ENCODE data around the gene FMO2. TPM values are rescaled to one million over a fixed set of nuclear protein-coding genes. Genes with fewer than 3 reads are reported as not detected.

Gene FMO2
- total RNA-seq, result not detected

DNA sequence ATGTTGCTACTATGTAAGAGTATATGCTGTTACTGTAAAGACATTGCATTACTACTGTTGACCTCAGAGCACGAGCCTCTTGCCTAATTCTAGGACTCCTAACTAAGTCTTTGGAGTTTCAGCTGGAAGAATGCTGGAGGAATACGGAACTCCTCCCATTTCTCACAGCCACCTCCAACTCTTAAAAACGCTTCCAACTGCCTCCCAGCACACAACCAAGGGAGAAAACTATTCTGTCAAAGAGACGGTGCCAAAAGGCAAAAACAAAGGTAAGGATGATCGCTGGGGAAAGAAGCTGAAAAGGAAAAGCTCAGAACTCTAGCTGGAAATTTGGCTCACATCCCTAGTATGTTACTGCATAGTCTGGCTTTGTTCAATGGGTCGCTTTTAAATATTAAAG is at the start of gene FMO2:
Gene FMO2, plus strand, starts transcription at position 210 of the 400 bp plus-strand sequence. CDS start 414 bp downstream, outside the sequence.

DNA sequence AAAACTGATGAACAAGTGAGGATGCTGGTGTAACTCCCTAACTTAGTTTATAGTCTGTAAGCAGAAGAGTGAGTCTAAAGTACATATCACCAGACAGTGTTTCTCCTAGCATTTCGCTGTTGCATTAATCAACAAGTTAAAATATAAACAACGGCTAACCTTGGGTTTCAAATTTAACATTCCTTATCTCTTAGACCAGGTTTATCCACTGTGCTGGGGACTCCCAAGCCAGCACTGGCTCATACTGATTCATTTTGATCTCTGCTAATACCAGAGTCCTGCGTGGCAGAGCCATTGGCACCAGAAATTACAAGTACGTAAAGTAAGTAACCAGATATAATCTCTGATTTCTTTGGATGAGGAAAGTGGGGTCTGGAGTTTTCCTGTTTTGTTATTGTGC is 63.2 kb downstream of the FMO2 start, which contains the start of gene FMO1:
Gene FMO1, plus strand, starts transcription at position 193 of the 400 bp plus-strand sequence. CDS start 9,594 bp downstream, outside the sequence.

Other genes starting within 250 kb of the FMO2 start
- not detected for gene MROH9, start 249.8 kb upstream of the FMO2 start, total RNA-seq
- gene FMO3, start 94.4 kb upstream of the FMO2 start, total RNA-seq, result not detected
- gene FMO1, start 63.2 kb downstream of the FMO2 start, total RNA-seq, result not detected
- gene FMO4, start 128.9 kb downstream of the FMO2 start, total RNA-seq, result 1 to 10 TPM; 1.3 to 1.5 TPM